BJ (cell line): Measurements from ENCODE around the gene UPP1. TPM values are rescaled to one million over a fixed set of nuclear protein-coding genes. Genes with fewer than 3 reads are reported as not detected.

Experiments used
- CTCF ChIA-PET: fragments of 350-600 bp; formaldehyde crosslinking; extraction: SDS; loops from one replicate; lab custom pipeline; 2021; ENCODE audit warnings: antibody characterized with exemption, inconsistent platforms; lab: Yijun Ruan, JAX
- POLR2A ChIA-PET: fragments of 300-600 bp; sonication (Branson Sonifier 250); formaldehyde crosslinking; extraction: SDS; loops from one replicate; lab custom pipeline; 2021; ENCODE audit warnings: antibody characterized with exemption; lab: Charles Lee
- DNase-seq: peaks from one replicate; pipeline ENCODE4 v3.0.0-alpha.2; 2011; ENCODE audit warnings: low read depth
- H3K27me3 ChIP-seq: 2 replicates; pipeline ENCODE4 v1.6.0; 2011; ENCODE audit warnings: low read length; ENCODE audit not compliant: control insufficient read depth, insufficient read depth
- H3K36me3 ChIP-seq: 2 replicates; pipeline ENCODE4 v1.5.1; 2011; ENCODE audit warnings: low read length; ENCODE audit not compliant: control insufficient read depth, insufficient read depth
- H3K4me3 ChIP-seq: 2 replicates; pipeline ENCODE4 v1.5.1; 2011; ENCODE audit warnings: low read depth, mild to moderate bottlenecking, control low read depth, low read length
- CTCF ChIP-seq: IDR thresholded peaks from 2 replicates; pipeline ENCODE4 v1.5.1; 2011; ENCODE audit warnings: low read depth, mild to moderate bottlenecking, control low read depth, inconsistent platforms, low read length, moderate library complexity; ENCODE audit not compliant: insufficient read depth
- polyA plus RNA-seq: library from polyadenylated mRNA; depleted of rRNA; stranded (reverse); fragments of >200 nt; gene quantifications from 2 replicates; pipeline ENCODE4 v1.2.3, GENCODE V29; 2011; rRNA removed

The UPP1 gene
- polyA plus RNA-seq, 1 experiment, result 25.1 TPM

- DNase-seq, result no peak
- Histone ChIP-seq H3K27me3 (no peaks in the 10 kb centered on the region), H3K4me3 (no peak overlapping the region), H3K36me3 (no peaks in the 10 kb centered on the region)
- CTCF ChIA-PET, result interaction anchor here (1.6 kb wide), 1 partner anchor 204 kb away, joined by 3 read pairs; no protein-coding TSS in a partner anchor
- TF ChIP-seq CTCF, result no peak
- POLR2A ChIA-PET, result no interaction called here
These were observed 59.2 kb downstream of the UPP1 start for GRCh38 chr7:48148311-48148710.

- DNase-seq, result no peak
- no peak overlapping the region for H3K4me3 ChIP-seq
- no peaks in the 10 kb centered on the region for H3K36me3 ChIP-seq
- CTCF ChIA-PET, result interaction anchor here (1.2 to 1.6 kb wide), 2 partner anchors 9 to 205 kb away, joined by 3 read pairs; no protein-coding TSS in a partner anchor
- no peaks in the 10 kb centered on the region for H3K27me3 ChIP-seq
- POLR2A ChIA-PET, result no interaction called here
- TF ChIP-seq CTCF, result no peak
These were observed 60.0 kb downstream of the UPP1 start for GRCh38 chr7:48149058-48149457.

GRCh38 chr7:48150086-48150485 lies 61.0 kb downstream of the UPP1 start:
- ChIA-PET CTCF (interaction anchor here (0.9 to 1.7 kb wide), 5 partner anchors 10 to 206 kb away, joined by 3 to 5 read pairs (median 3); no protein-coding TSS in a partner anchor), POLR2A (interaction anchor here (0.5 kb wide), 1 partner anchor 656 kb away, joined by 4 read pairs; no protein-coding TSS in a partner anchor)
- no peak for DNase-seq
- Histone ChIP-seq H3K4me3 (no peak overlapping the region), H3K27me3 (no peaks in the 10 kb centered on the region), H3K36me3 (no peaks in the 10 kb centered on the region)
- TF ChIP-seq CTCF, result no peak

DNA sequence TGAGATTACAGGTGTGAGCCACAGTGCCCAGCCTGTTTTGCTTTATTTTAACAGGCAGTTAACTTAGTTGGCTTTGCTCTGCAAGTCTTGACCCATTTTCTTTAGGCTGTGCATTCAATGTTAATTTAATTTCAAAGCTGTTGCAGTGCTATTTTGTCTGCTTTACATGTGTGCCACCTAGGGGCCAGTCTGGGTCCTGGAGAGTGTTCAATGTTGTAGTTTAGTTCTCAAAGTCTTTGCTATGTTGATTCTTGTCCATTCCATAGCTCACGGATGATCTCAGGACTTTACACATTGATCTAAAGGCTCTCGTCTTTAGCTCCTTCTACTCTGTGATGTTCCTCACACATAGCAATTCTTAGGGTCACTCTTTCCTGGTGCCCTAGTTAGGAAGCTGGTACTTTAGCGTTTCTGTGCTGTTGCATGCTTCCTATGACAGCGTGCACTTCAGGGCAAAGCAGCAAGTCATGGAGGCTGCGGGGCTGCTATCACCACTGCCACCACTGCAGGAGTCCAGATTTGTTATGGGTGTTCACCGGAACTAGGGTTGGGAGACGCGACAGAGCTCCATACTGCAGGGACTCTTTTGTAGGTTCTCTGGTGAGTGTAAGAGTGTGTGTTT lies 65.8 kb downstream of the UPP1 start:
- TF ChIP-seq CTCF, result peak; percentile 87
- Histone ChIP-seq H3K4me3 (no peak overlapping the region), H3K36me3 (no peaks in the 10 kb centered on the region), H3K27me3 (no peaks in the 10 kb centered on the region)
- ChIA-PET CTCF (interaction anchor here (0.7 to 4.5 kb wide), 33 partner anchors 11 to 719 kb away, joined by 3 to 100 read pairs (median 5); partner anchors contain the start of genes ABCA13 and PKD1L1), POLR2A (no interaction called here)
- DNase-seq, result no peak

Other genes with a start within 250 kb of the UPP1 start
- gene PKD1L1, start 140.8 kb upstream of the UPP1 start, polyA plus RNA-seq, result 0.01 and 0.13 TPM in 2 replicates
- gene HUS1, start 109.7 kb upstream of the UPP1 start, polyA plus RNA-seq, result 14.1 and 23.7 TPM in 2 replicates
- gene SUN3, start 60.2 kb upstream of the UPP1 start, polyA plus RNA-seq, result not detected in 2 replicates
- 0.07 TPM in 2 replicates for gene C7orf57, start 53.7 kb upstream of the UPP1 start, polyA plus RNA-seq
- 0.15 and 0.34 TPM in 2 replicates for gene ABCA13, start 82.2 kb downstream of the UPP1 start, polyA plus RNA-seq